Thoracic aorta (tissue), 2 donors: ENCODE results near the gene ZNF664. TPM values are rescaled to one million over a fixed set of nuclear protein-coding genes. Genes with fewer than 3 reads are reported as not detected.

Experiments used
- ATAC-seq: fragments of 150-250 bp; one replicate; pipeline ENCODE4 v1.8.0; 2017; ENCODE audit warnings: low read depth; ENCODE audit not compliant: insufficient number of reproducible peaks, low FRiP score
- DNase-seq: peaks from one replicate; pipeline ENCODE4 v3.0.0-alpha.2; 2020; ENCODE audit warnings: low spot score
- H3K27ac ChIP-seq, 2 donors: fragments of 200-600 bp; sonication (generic); 1 replicate in 1 of 2; 2 replicates in 1 of 2; pipeline ENCODE4 v1.5.1; 2016; ENCODE audit warnings: mild to moderate bottlenecking in 2 of 2, moderate library complexity in 2 of 2
- H3K27me3 ChIP-seq: fragments of 200-600 bp; sonication (generic); replicated peaks from 2 replicates; pipeline ENCODE4 v1.6.0; 2016; ENCODE audit warnings: mild to moderate bottlenecking; ENCODE audit not compliant: insufficient read depth
- H3K36me3 ChIP-seq: fragments of 200-600 bp; sonication (generic); one replicate; pipeline ENCODE4 v1.5.1; 2016
- H3K4me1 ChIP-seq, 2 donors: fragments of 200-600 bp; sonication (generic); 1 replicate in 1 of 2; 2 replicates in 1 of 2; pipeline versions ENCODE4 v1.5.1 to v1.6.0; 2016; ENCODE audit warnings: low read depth in 2 of 2, mild to moderate bottlenecking in 1 of 2; ENCODE audit not compliant: control insufficient read depth in 1 of 2
- H3K4me3 ChIP-seq: fragments of 200-600 bp; sonication (generic); 2 replicates; pipeline ENCODE4 v1.5.1; 2016; ENCODE audit warnings: mild to moderate bottlenecking
- H3K9me3 ChIP-seq: fragments of 200-600 bp; sonication (generic); 2 replicates; pipeline ENCODE4 v1.5.1; 2016
- total RNA-seq, 2 donors: library from RNA; depleted of rRNA; stranded (reverse); fragments of >200 nt; gene quantifications; one replicate each; pipeline versions ENCODE4 v1.1.0 to v1.2.3, GENCODE V29; 2016
- TF ChIP-seq, protein P1 (sequence below): fragments of 200-600 bp; sonication (generic); IDR thresholded peaks from one replicate; pipeline ENCODE4 v1.5.1; 2019; ENCODE audit warnings: antibody characterized with exemption

The ZNF664 gene
- total RNA-seq, 2 donors from 2014 or later = 46.4 to 48.2 TPM

DNA sequence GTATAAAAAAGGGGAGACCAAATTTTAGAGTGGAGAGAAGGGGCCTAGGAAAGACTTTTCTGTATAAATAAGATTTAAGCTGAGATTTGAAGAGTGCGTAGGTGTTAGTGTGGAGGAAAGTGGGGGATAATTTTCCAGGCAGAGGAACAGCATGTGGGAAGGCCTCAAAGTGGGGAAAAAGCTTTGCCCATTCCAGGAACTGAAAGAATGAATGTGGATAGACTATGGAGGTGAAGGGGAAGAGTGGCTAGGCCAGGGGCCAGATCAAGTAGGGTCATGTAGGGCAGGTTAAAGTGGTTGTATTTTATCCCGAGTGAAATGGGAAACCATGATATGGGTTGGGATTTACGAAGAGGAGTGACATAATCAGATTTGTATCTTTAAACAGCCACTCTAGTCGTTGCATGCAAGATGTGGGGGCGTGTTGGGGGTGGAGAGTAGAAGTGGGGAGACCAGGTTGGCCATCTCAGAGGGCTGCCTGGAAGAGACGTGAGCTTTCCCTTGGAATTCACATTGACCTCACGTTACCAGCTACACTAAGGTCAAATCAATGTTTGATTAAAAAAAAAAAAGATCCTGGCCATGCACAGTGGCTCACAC, 3.3 kb downstream of the ZNF664 start:
- H3K9me3 ChIP-seq = no peaks in the 10 kb centered on the region
- no peak overlapping the region for H3K4me3 ChIP-seq
- no peak overlapping the region for H3K27ac ChIP-seq
- ATAC-seq (no peak), DNase-seq (no peak)
- H3K4me1 ChIP-seq = peaks cover 6 to 11% of the 10 kb centered on the region in 2 donors
- no peaks in the 10 kb centered on the region for H3K27me3 ChIP-seq
- TF ChIP-seq, protein P1, sequence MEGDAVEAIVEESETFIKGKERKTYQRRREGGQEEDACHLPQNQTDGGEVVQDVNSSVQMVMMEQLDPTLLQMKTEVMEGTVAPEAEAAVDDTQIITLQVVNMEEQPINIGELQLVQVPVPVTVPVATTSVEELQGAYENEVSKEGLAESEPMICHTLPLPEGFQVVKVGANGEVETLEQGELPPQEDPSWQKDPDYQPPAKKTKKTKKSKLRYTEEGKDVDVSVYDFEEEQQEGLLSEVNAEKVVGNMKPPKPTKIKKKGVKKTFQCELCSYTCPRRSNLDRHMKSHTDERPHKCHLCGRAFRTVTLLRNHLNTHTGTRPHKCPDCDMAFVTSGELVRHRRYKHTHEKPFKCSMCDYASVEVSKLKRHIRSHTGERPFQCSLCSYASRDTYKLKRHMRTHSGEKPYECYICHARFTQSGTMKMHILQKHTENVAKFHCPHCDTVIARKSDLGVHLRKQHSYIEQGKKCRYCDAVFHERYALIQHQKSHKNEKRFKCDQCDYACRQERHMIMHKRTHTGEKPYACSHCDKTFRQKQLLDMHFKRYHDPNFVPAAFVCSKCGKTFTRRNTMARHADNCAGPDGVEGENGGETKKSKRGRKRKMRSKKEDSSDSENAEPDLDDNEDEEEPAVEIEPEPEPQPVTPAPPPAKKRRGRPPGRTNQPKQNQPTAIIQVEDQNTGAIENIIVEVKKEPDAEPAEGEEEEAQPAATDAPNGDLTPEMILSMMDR = no peak
- H3K36me3 ChIP-seq = peaks cover 4% of the 10 kb centered on the region

DNA sequence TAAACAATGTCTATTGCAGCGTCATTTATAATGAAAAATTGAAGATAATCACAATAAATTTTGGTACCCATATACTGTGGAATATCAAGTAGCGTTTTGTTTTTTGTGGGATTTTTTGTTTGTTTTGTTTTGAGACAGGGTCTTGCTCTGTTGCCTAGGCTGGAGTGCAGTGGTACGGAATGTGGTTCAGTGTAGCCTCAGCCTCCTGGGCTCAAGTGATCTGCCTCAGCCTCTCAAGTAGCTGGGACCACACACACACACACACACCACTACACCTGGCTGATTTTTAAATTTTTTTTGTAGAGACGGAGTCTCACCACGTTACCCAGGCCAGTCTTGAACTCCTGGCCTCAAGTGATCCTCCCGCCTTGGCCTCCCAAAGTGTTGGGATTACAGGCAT, 6.6 kb downstream of the ZNF664 start:
- ATAC-seq (no peak), DNase-seq (no peak)
- TF ChIP-seq, protein P1 = no peak

DNA sequence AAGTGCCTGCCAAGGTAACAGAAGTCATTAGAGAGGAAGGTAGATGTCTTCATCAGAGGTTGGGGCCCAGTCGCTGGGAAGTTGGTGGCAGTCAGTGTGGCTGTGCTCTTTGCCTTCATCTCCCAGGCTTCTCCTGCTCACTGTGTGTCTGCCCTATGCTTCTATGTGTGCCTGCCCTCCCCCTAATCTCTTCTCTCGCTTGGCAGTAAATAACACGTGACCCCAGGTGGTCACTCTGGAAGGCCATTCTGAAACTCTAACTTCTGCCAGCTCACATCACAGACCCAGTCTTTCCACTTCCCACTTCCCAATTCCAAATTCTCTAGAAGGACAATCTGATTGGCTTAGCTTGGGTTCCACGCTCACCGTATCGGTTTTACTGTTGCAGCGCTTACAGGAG, 9.3 kb downstream of the ZNF664 start:
- no peaks in the 10 kb centered on the region for H3K27me3 ChIP-seq
- H3K9me3 ChIP-seq = no peaks in the 10 kb centered on the region
- ATAC-seq = no peak
- peaks cover 0 to 6% of the 10 kb centered on the region in 2 donors for H3K4me1 ChIP-seq
- DNase-seq = no peak
- no peaks in the 10 kb centered on the region for H3K36me3 ChIP-seq
- no peak overlapping the region for H3K27ac ChIP-seq
- no peak overlapping the region for H3K4me3 ChIP-seq
- TF ChIP-seq, protein P1 = no peak

More for the DNA sequence above, 6.6 kb downstream of the ZNF664 start:
- Histone ChIP-seq H3K9me3 (no peaks in the 10 kb centered on the region), H3K4me3 (no peak overlapping the region), H3K36me3 (peaks cover 4% of the 10 kb centered on the region), H3K4me1 (peaks cover 0 to 3% of the 10 kb centered on the region in 2 donors), H3K27ac (no peak overlapping the region), H3K27me3 (no peaks in the 10 kb centered on the region)

DNA sequence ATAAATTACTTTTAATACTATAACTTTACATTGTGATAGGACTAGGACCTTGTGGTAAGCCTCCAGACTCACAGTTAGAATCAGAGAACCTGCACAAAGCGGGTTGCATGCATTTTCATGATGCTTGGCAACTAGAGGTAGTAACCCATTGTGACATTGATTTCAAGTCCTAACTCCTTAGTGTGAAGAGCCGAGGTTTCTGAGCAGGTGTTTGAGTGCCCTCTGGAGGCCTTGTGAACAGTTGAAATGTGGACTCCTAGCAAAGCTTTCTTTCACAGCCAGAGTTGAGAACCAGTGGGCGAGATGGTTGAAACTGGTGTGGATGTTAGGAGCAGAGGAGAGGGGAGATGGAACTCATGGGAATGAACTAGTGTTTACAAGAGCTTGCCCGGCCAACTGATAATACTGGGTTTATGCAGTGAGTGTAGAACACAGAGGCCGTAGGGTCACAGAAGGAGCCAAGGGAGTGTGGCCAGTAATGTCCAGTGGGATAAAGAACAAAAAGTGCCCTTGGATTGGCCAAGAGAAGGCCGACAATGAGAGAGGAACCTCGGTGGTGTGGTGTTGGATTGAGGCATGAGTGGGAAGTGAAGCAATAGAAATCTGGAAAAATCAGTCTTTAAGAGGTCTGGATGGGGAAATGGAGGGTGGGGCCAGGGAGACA, 10.9 kb downstream of the ZNF664 start:
- Histone ChIP-seq H3K27ac (no peak overlapping the region), H3K4me1 (peaks cover 0 to 6% of the 10 kb centered on the region in 2 donors), H3K36me3 (no peaks in the 10 kb centered on the region), H3K9me3 (no peaks in the 10 kb centered on the region), H3K27me3 (no peaks in the 10 kb centered on the region), H3K4me3 (no peak overlapping the region)
- ATAC-seq (no peak), DNase-seq (no peak)
- TF ChIP-seq, protein P1 = peak; percentile 61

GRCh38 chr12:123984903-123985302, 11.9 kb downstream of the ZNF664 start:
- DNase-seq (no peak), ATAC-seq (no peak)
- Histone ChIP-seq H3K4me1 (peaks cover 0 to 6% of the 10 kb centered on the region in 2 donors), H3K36me3 (no peaks in the 10 kb centered on the region), H3K4me3 (no peak overlapping the region), H3K9me3 (no peaks in the 10 kb centered on the region), H3K27me3 (no peaks in the 10 kb centered on the region), H3K27ac (no peak overlapping the region)
- TF ChIP-seq, protein P1 = no peak
